Measurements from ENCODE around the gene FAM83B.
"Not testable (repeated sequence)": the region's sequence is repeated elsewhere in the genome, so short reads cannot be mapped to it uniquely, and the experiment has no call there.

The FAM83B gene

DNA sequence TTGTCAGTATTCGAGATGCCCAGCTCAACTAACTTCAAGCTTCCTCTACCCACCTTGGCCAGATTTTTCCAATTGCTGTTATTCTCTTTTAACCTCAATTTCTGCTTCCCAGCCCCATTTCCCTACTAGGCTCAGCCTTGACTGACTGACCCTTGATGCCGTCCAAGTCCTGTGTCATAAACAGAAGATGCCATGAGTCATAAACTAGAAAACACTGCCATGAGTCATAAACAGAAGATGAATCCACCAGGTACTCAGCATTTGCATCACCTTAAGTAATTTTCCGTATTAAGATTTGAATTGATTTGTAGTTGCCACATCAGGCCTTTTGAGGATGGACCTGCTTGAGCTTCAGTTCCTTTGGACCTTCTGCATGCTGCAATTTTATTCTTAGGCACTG is 123.8 kb downstream of the FAM83B start:
- H3K4me3 ChIP-seq: no peak overlapping the region
- H3K4me1 ChIP-seq: no peaks in the 10 kb centered on the region
- intact Hi-C loops (cut with DNase I; ENCODE audit: low total_unique reads): no loop called here
- H3K9me3 ChIP-seq: no peaks in the 10 kb centered on the region
- H3K27me3 ChIP-seq: no peaks in the 10 kb centered on the region
- DNase-seq: no peak
- H3K27ac ChIP-seq: no peak overlapping the region
- TF ChIP-seq, protein P1, sequence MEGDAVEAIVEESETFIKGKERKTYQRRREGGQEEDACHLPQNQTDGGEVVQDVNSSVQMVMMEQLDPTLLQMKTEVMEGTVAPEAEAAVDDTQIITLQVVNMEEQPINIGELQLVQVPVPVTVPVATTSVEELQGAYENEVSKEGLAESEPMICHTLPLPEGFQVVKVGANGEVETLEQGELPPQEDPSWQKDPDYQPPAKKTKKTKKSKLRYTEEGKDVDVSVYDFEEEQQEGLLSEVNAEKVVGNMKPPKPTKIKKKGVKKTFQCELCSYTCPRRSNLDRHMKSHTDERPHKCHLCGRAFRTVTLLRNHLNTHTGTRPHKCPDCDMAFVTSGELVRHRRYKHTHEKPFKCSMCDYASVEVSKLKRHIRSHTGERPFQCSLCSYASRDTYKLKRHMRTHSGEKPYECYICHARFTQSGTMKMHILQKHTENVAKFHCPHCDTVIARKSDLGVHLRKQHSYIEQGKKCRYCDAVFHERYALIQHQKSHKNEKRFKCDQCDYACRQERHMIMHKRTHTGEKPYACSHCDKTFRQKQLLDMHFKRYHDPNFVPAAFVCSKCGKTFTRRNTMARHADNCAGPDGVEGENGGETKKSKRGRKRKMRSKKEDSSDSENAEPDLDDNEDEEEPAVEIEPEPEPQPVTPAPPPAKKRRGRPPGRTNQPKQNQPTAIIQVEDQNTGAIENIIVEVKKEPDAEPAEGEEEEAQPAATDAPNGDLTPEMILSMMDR (IDR thresholded peaks at IDR 0.05): no peak
- H3K36me3 ChIP-seq: no peaks in the 10 kb centered on the region

DNA sequence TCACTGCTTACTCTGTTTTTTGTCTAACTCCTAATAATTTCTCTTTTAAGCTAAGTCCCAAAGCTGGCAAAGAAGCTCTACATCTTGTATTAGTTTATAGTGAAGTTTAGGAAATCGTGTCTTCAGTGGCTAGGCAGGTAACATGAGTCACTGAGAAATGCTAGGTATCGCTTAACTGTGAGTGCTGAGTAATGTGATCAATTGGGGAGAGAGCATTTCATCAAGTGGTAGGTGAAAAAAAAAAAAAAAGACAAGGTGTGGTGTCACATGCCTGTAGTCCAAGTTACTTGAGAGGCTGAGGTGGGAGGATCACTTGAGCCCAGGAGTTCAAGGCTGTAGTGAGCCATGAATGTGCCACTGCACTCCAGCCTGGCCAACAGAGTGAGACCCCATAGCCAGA is 125.3 kb downstream of the FAM83B start:
- Histone ChIP-seq H3K9me3 (no peaks in the 10 kb centered on the region), H3K36me3 (no peaks in the 10 kb centered on the region), H3K27me3 (no peaks in the 10 kb centered on the region), H3K4me3 (no peak overlapping the region), H3K27ac (no peak overlapping the region), H3K4me1 (no peaks in the 10 kb centered on the region)
- intact Hi-C loops (cut with DNase I; ENCODE audit: low total_unique reads): no loop called here
- TF ChIP-seq, protein P1 (IDR thresholded peaks at IDR 0.05): no peak
- no peak for DNase-seq

DNA sequence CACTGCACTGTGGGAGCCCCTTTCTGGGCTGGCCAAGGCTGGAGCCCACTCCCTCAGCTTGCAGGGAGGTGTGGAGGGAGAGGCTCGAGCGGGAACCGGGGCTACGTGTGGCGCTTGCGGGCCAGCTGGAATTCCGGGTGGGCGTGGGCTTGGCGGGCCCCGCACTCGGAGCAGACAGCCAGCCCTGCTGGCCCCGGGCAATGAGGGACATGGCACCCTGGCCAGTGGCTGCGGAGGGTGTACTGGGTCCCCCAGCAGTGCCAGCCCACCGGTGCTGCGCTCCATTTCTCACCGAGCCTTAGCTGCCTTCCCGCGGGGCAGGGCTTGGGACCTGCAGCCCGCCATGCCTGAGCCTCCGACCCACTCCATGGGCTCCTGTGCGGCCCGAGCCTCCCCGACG is 132.6 kb downstream of the FAM83B start:
- not testable (repeated sequence) for DNase-seq, H3K36me3 ChIP-seq, H3K27ac ChIP-seq

DNA sequence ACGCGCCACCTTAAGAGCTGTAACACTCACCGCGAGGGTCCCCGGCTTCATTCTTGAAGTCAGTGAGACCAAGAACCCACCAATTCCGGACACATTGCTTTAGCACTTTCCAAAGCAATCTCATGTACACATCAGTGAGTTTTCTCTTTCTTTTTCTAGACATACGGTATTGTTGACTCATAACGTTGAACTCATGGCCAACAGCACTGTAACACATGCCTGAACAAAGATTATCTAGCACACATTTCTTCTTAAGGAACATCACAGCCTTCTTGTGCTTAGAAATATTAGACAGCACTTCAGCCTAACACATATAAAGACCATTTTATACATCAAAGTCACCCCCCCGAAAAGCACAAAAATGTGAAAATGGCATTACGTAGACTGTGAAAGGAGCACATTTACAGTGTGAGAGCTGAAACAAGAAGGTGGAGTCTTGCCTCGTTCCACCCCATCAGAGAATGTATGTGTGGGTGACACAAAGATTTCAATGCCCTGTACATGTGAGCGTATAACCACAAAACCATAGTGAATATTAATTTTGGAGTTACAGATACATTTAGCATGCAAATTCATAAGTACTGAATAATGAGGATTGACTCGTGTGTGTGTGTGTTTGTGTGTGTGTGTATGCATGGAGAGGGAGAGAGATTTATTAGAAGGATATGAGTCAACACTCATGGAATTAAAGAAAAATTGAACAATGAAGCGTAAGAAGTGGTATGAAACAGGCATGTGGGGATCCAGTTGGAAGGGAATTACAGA is 134.1 kb downstream of the FAM83B start:
- Histone ChIP-seq H3K27me3 (no peaks in the 10 kb centered on the region), H3K4me1 (no peaks in the 10 kb centered on the region), H3K9me3 (peaks cover 0 to 4% (median 0%) of the 10 kb centered on the region in 3 donors), H3K36me3 (no peaks in the 10 kb centered on the region), H3K27ac (no peak overlapping the region), H3K4me3 (no peak overlapping the region)
- TF ChIP-seq, protein P1 (IDR thresholded peaks at IDR 0.05): no peak
- no peak for DNase-seq
- intact Hi-C loops (cut with DNase I; ENCODE audit: low total_unique reads): no loop called here

More for the DNA sequence above, 132.6 kb downstream of the FAM83B start:
- H3K27me3 ChIP-seq; H3K9me3 ChIP-seq; intact Hi-C loops (cut with DNase I; ENCODE audit: low total_unique reads); H3K4me3 ChIP-seq; H3K4me1 ChIP-seq: not testable (repeated sequence)

DNA sequence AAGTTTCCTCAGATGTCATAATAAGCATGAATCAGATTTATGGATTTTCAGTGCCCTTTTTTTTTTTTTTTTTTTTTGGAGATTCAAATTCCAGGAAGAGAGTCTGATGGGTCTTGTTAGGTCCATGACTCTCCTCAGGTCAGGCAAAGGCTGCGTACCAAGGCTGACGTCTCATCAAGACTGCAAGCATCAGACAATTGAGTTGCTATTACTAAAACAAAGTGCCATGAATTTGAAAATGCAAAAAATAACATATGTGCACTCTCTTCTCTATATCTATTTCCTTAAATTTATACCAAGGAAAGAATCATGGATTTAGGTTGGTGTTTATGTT is 134.7 kb downstream of the FAM83B start:
- H3K4me1 ChIP-seq: no peaks in the 10 kb centered on the region
- no peak overlapping the region for H3K27ac ChIP-seq
- TF ChIP-seq, protein P1 (IDR thresholded peaks at IDR 0.05): no peak
- DNase-seq: no peak
- intact Hi-C loops (cut with DNase I; ENCODE audit: low total_unique reads): no loop called here
- H3K9me3 ChIP-seq: peaks cover 0 to 4% (median 0%) of the 10 kb centered on the region in 3 donors
- H3K36me3 ChIP-seq: no peaks in the 10 kb centered on the region
- H3K4me3 ChIP-seq: no peak overlapping the region
- H3K27me3 ChIP-seq: no peaks in the 10 kb centered on the region

DNA sequence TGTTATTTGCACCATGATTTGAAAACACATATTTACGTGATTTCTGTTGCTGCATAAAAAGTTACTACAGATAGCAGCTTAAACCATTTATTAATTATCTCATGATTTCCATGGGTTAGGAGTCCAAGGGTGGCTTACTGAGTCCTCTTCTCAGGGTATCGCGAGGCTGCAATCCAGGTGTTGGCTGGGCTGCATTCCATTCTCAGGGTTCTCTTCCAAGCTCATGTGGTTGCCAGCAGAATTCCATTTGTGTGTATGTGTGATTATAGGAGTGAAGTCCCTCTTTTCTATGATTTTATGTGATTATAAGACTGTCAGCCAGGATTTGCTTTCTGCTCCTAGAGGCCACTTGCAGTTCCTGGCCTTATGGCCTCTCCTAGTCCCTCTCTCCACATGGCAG is 135.1 kb downstream of the FAM83B start:
- no peak for DNase-seq
- intact Hi-C loops (cut with DNase I; ENCODE audit: low total_unique reads): no loop called here

More for the DNA sequence above, 135.1 kb downstream of the FAM83B start:
- Histone ChIP-seq H3K36me3 (no peaks in the 10 kb centered on the region), H3K4me1 (no peaks in the 10 kb centered on the region), H3K4me3 (no peak overlapping the region), H3K27ac (no peak overlapping the region), H3K9me3 (peaks cover 0 to 4% (median 0%) of the 10 kb centered on the region in 3 donors), H3K27me3 (no peaks in the 10 kb centered on the region)
- TF ChIP-seq, protein P1 (IDR thresholded peaks at IDR 0.05): no peak

Data from tibial artery (tissue), 4 donors.